ENCODE data around the gene FXYD1. TPM values are rescaled to one million over a fixed set of nuclear protein-coding genes. Genes with fewer than 3 reads are reported as not detected.

Gene FXYD1
- total RNA-seq, 2 experiments from 2014 or later = 0.57 to 11.5 TPM

- Histone ChIP-seq H3K9me2 (ENCODE audit: insufficient read depth, low read length) (no peaks in the 10 kb centered on the region), H3K4me2 (ENCODE audit: low read length) (no peak overlapping the region), H3K36me3 (ENCODE audit: insufficient read depth, low read length) (no peaks in the 10 kb centered on the region), H3K79me2 (ENCODE audit: insufficient read depth, low read depth, low read length) (no peaks in the 10 kb centered on the region), H3K9me3 (ENCODE audit: low read length) (no peaks in the 10 kb centered on the region), H2AFZ (ENCODE audit: low read length) (no peak overlapping the region), H3K4me3 (ENCODE audit: low read depth, low read length, poor library complexity, severe bottlenecking) (no peak overlapping the region), H3K4me1 (ENCODE audit: insufficient read depth, low read length, poor library complexity, severe bottlenecking) (peaks cover 29% of the 10 kb centered on the region), H3K27ac (ENCODE audit: low read depth, low read length, poor library complexity, severe bottlenecking) (no peak overlapping the region), H4K20me1 (ENCODE audit: insufficient read depth, low read length) (no peaks in the 10 kb centered on the region)
- no peak for DNase-seq (ENCODE audit: low spot score)
- intact Hi-C loops (cut with micrococcal nuclease; ENCODE audit: unreplicated experiment) = loop anchor here (10.0 kb wide), 1 partner anchor 318 kb away; no protein-coding TSS in a partner anchor
- BruUV-seq (replicated peaks) = no TSS peak
- TF ChIP-seq CTCF (conservative IDR thresholded peaks at IDR 0.05; ENCODE audit: low read length) (no peak), EZH2phosphoT487 (IDR thresholded peaks at IDR 0.05; ENCODE audit: borderline replicate concordance, low read depth, low read length) (no peak)
- CTCF ChIA-PET (ENCODE audit: unreplicated experiment) = no interaction called here
- POLR2A ChIA-PET = no interaction called here
These were observed 8.3 kb downstream of the FXYD1 start for GRCh38 chr19:35146746-35147459.

DNA sequence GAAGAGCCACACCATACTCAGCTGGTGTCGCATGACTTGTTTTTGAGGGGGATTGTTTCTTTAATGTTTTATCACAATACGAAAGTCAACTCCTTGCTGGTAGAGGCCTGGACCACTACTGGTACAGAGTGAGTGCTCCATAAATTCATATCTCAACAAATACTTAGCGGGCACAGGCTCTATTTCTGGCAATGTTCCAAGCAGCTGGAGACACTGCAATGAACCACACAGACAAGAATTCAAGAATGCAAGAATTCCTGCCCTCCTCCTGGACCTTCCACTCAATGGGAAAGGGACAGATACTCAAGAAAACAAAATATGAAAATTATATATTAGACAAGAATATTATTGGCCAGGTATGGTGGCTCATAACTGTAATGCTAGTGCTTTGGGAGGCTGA lies 10.8 kb downstream of the FXYD1 start:
- ChIA-PET POLR2A (no interaction called here), CTCF (ENCODE audit: unreplicated experiment) (no interaction called here)
- no peak overlapping the region for H2AFZ ChIP-seq (ENCODE audit: low read length)
- BruUV-seq (replicated peaks) = no TSS peak
- intact Hi-C loops (cut with micrococcal nuclease; ENCODE audit: unreplicated experiment) = loop anchor here (10.0 kb wide), 1 partner anchor 315 kb away; no protein-coding TSS in a partner anchor
- DNase-seq (ENCODE audit: low spot score) = no peak
- H3K36me3 ChIP-seq (ENCODE audit: insufficient read depth, low read length) = no peaks in the 10 kb centered on the region
- no peak overlapping the region for H3K4me3 ChIP-seq (ENCODE audit: low read depth, low read length, poor library complexity, severe bottlenecking)
- H3K9me3 ChIP-seq (ENCODE audit: low read length) = no peaks in the 10 kb centered on the region
- peaks cover 18% of the 10 kb centered on the region for H3K4me1 ChIP-seq (ENCODE audit: insufficient read depth, low read length, poor library complexity, severe bottlenecking)
- TF ChIP-seq CTCF (conservative IDR thresholded peaks at IDR 0.05; ENCODE audit: low read length) (no peak), EZH2phosphoT487 (IDR thresholded peaks at IDR 0.05; ENCODE audit: borderline replicate concordance, low read depth, low read length) (no peak)
- H3K27ac ChIP-seq (ENCODE audit: low read depth, low read length, poor library complexity, severe bottlenecking) = no peak overlapping the region
- no peaks in the 10 kb centered on the region for H4K20me1 ChIP-seq (ENCODE audit: insufficient read depth, low read length)
- H3K9me2 ChIP-seq (ENCODE audit: insufficient read depth, low read length) = no peaks in the 10 kb centered on the region
- H3K79me2 ChIP-seq (ENCODE audit: insufficient read depth, low read depth, low read length) = no peaks in the 10 kb centered on the region
- H3K4me2 ChIP-seq (ENCODE audit: low read length) = no peak overlapping the region

DNA sequence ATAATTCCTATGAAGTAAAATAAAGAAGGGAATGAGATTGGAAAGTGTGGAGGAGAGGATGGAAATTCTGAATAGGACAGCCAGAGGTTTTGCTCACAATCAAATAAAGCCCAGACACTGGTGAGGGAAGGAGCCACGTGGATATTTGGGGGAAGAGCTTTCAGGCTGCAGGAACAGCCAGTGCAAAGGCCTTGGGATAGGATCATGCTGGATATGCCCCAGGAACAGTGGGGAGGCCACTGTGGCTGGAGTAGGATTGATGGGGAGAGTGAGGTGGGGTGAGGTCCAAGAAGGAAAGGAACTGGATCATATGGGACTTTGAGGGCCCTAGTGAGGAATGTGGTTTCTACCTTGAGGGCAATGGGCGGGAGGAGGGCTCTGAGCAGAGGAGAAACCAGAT lies 11.8 kb downstream of the FXYD1 start:
- no peaks in the 10 kb centered on the region for H3K9me2 ChIP-seq (ENCODE audit: insufficient read depth, low read length)
- no peaks in the 10 kb centered on the region for H3K9me3 ChIP-seq (ENCODE audit: low read length)
- TF ChIP-seq CTCF (conservative IDR thresholded peaks at IDR 0.05; ENCODE audit: low read length) (no peak), EZH2phosphoT487 (IDR thresholded peaks at IDR 0.05; ENCODE audit: borderline replicate concordance, low read depth, low read length) (no peak)
- no peaks in the 10 kb centered on the region for H3K36me3 ChIP-seq (ENCODE audit: insufficient read depth, low read length)
- no peak overlapping the region for H3K27ac ChIP-seq (ENCODE audit: low read depth, low read length, poor library complexity, severe bottlenecking)
- peaks cover 2% of the 10 kb centered on the region; the same call in 1 of the 2 replicates for H3K79me2 ChIP-seq (ENCODE audit: insufficient read depth, low read depth, low read length)
- H3K4me1 ChIP-seq (ENCODE audit: insufficient read depth, low read length, poor library complexity, severe bottlenecking) = peaks cover 11% of the 10 kb centered on the region
- no peaks in the 10 kb centered on the region for H4K20me1 ChIP-seq (ENCODE audit: insufficient read depth, low read length)
- no peak for DNase-seq (ENCODE audit: low spot score)
- H3K4me3 ChIP-seq (ENCODE audit: low read depth, low read length, poor library complexity, severe bottlenecking) = no peak overlapping the region
- ChIA-PET CTCF (ENCODE audit: unreplicated experiment) (no interaction called here), POLR2A (no interaction called here)
- BruUV-seq (replicated peaks) = no TSS peak
- no peak overlapping the region for H3K4me2 ChIP-seq (ENCODE audit: low read length)
- no peak overlapping the region for H2AFZ ChIP-seq (ENCODE audit: low read length)
- intact Hi-C loops (cut with micrococcal nuclease; ENCODE audit: unreplicated experiment) = no loop called here
